Liver (tissue), 9 donors: ENCODE data around the gene FKBP6. TPM values are rescaled to one million over a fixed set of nuclear protein-coding genes. Genes with fewer than 3 reads are reported as not detected.
"Not testable (repeated sequence)": the region's sequence is repeated elsewhere in the genome, so short reads cannot be mapped to it uniquely, and the experiment has no call there.

Experiments
- DNase-seq: peaks from one replicate; pipeline ENCODE4 v3.0.0-alpha.2; 2017; ENCODE audit warnings: low spot score
- H3K27ac ChIP-seq, 2 donors: one replicate each; pipeline ENCODE4 v1.7.0; 2013; ENCODE audit warnings: inconsistent platforms in 2 of 2, low read length in 2 of 2, control low read depth in 1 of 2, low read depth in 1 of 2, mild to moderate bottlenecking in 1 of 2
- H3K27me3 ChIP-seq, 4 donors: one replicate each; pipeline versions ENCODE4 v1.6.1 to v1.7.0; 2013; ENCODE audit warnings: low read length in 3 of 4, inconsistent platforms in 1 of 4, mild to moderate bottlenecking in 1 of 4, moderate library complexity in 1 of 4; ENCODE audit not compliant: control insufficient read depth in 4 of 4, insufficient read depth in 4 of 4
- H3K36me3 ChIP-seq, 4 donors: one replicate each; pipeline versions ENCODE4 v1.6.1 to v1.7.0; 2013; ENCODE audit warnings: low read length in 3 of 4, mild to moderate bottlenecking in 3 of 4, low read depth in 1 of 4, moderate library complexity in 1 of 4; ENCODE audit not compliant: control insufficient read depth in 4 of 4, insufficient read depth in 3 of 4
- H3K4me1 ChIP-seq, 4 donors: one replicate each; pipeline versions ENCODE4 v1.6.1 to v1.7.0; 2013; ENCODE audit warnings: low read length in 3 of 4, mild to moderate bottlenecking in 3 of 4, moderate library complexity in 1 of 4; ENCODE audit not compliant: control insufficient read depth in 4 of 4, insufficient read depth in 4 of 4
- H3K4me3 ChIP-seq, 3 donors: one replicate each; pipeline versions ENCODE4 v1.6.1 to v1.7.0; 2013; ENCODE audit warnings: low read length in 3 of 3, control low read depth in 1 of 3, low read depth in 1 of 3, mild to moderate bottlenecking in 1 of 3
- H3K9ac ChIP-seq, 2 donors: one replicate each; pipeline ENCODE4 v1.7.0; 2013; ENCODE audit warnings: low read length in 2 of 2, mild to moderate bottlenecking in 2 of 2, moderate library complexity in 2 of 2, control low read depth in 1 of 2, low read depth in 1 of 2
- H3K9me3 ChIP-seq, 4 donors: one replicate each; pipeline versions ENCODE4 v1.6.1 to v1.7.0; 2013; ENCODE audit warnings: low read length in 3 of 4; ENCODE audit not compliant: control insufficient read depth in 4 of 4
- FOXA1 ChIP-seq: IDR thresholded peaks from 2 replicates; pipeline ENCODE4 v1.6.1; 2016; ENCODE audit warnings: antibody characterized with exemption
- HNF4A ChIP-seq, 2 donors: conservative IDR thresholded peaks; 2 replicates each; pipeline ENCODE4 v1.6.1; 2016; ENCODE audit warnings: antibody characterized with exemption in 2 of 2, mild to moderate bottlenecking in 2 of 2
- JUND ChIP-seq, 2 donors: IDR thresholded peaks; 2 replicates each; pipeline ENCODE4 v1.6.1; 2016; ENCODE audit warnings: antibody characterized with exemption in 2 of 2
- RAD21 ChIP-seq, 2 donors: IDR thresholded peaks; 2 replicates each; pipeline ENCODE4 v1.6.1; 2016; ENCODE audit warnings: antibody characterized with exemption in 2 of 2, mild to moderate bottlenecking in 2 of 2
- REST ChIP-seq: IDR thresholded peaks from 2 replicates; pipeline ENCODE4 v1.6.1; 2016; ENCODE audit warnings: antibody characterized with exemption, mild to moderate bottlenecking
- SP1 ChIP-seq: IDR thresholded peaks from 2 replicates; pipeline ENCODE4 v1.6.1; 2018; ENCODE audit warnings: antibody characterized with exemption, mild to moderate bottlenecking
- TAF1 ChIP-seq: conservative IDR thresholded peaks from 2 replicates; pipeline ENCODE4 v1.6.1; 2016; ENCODE audit warnings: antibody characterized with exemption, mild to moderate bottlenecking
- ZBTB33 ChIP-seq: IDR thresholded peaks from 2 replicates; pipeline ENCODE4 v1.6.1; 2016; ENCODE audit warnings: antibody characterized with exemption
- WGBS: extraction: QIAGEN DNeasy Blood & Tissue Kit; methylation state at CpG from one replicate; pipeline ENCODE4 v1.1.7; 2013; 5-methylcytosine and 5-hydroxymethylcytosine counted together
- polyA plus RNA-seq, 2 donors: library from polyadenylated mRNA; stranded (reverse) in 1 of 2; unstranded in 1 of 2; fragments of 200-250 nt in 1 of 2; fragments of >200 nt in 1 of 2; fragmentation: Nextera tagmentation in 1 of 2; extraction: Ambion mirVana in 1 of 2; gene quantifications; one replicate each; pipeline versions ENCODE4 v1.2.1 to v1.2.3, GENCODE V29; 2013 to 2015
- total RNA-seq, 2 donors: library from RNA; depleted of rRNA; stranded (reverse); fragments of >200 nt; gene quantifications; one replicate each; pipeline ENCODE4 v1.2.3, GENCODE V29; 2014
- TF ChIP-seq, protein P1 (sequence below): IDR thresholded peaks from 2 replicates; pipeline ENCODE4 v1.6.1; 2016; ENCODE audit warnings: antibody characterized with exemption
- TF ChIP-seq, protein P2 (sequence below): fragments of 150-350 bp; IDR thresholded peaks from 2 replicates; pipeline ENCODE4 v1.5.1; 2017; ENCODE audit warnings: improper control_type of control experiment, low read depth, low read length; ENCODE audit not compliant: missing input control
- donor health status: healthy.
- donor health status: healthy.
- donor health status: healthy.
- donor health status: healthy.
- donor health status: healthy.

Gene FKBP6
- total and polyA plus RNA-seq, 4 donors: not detected

DNA sequence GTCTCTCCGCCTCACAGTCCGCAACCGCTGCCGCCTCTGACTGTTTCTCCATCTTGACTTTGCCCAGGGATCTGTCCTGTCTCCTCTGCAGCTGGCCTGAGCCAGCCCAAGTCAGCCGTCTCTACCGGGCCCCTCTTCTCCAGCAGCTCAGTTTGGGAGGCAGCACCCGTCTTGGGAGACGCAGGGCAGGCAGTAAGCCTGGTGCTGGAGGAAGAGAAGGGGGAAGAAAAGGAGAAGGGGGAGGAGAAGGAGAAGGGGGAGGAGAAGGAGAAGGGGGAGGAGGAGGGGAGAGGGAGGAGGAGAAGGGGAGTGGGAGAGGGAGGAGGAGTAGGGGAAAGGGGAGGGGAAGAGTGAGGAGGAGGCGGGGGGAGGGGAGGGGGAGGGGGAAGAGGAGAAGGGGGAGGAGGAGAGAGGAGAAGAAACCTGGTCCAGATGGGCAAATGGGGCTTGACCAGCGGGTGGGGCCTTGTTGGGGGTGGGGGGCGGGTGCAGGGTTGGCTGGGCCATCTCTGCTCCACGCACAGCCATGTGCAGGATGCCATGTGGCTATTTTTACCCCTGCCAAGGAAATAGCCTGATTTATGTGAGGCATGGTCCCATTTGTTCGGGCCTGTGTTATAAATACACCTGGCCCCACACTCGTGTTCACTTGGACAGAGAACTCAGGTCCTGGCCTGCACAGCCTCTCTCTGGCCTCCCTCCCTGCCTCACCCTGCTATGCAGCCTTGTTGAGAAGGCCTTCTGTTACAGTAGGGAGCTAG is 69.7 kb downstream of the FKBP6 start:
- Histone ChIP-seq H3K4me3 (no peak overlapping the region), H3K36me3 (no peaks in the 10 kb centered on the region), H3K27ac (no peak overlapping the region), H3K27me3 (no peaks in the 10 kb centered on the region), H3K9me3 (no peaks in the 10 kb centered on the region), H3K4me1 (peaks cover 0 to 2% (median 0%) of the 10 kb centered on the region in 4 donors), H3K9ac (no peak overlapping the region)
- WGBS: 75% methylated on average over 14 of the region's 14 CpGs
- TF ChIP-seq, protein P1, sequence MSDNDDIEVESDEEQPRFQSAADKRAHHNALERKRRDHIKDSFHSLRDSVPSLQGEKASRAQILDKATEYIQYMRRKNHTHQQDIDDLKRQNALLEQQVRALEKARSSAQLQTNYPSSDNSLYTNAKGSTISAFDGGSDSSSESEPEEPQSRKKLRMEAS: no peak
- TF ChIP-seq ZBTB33: no peak
- TF ChIP-seq, protein P2, sequence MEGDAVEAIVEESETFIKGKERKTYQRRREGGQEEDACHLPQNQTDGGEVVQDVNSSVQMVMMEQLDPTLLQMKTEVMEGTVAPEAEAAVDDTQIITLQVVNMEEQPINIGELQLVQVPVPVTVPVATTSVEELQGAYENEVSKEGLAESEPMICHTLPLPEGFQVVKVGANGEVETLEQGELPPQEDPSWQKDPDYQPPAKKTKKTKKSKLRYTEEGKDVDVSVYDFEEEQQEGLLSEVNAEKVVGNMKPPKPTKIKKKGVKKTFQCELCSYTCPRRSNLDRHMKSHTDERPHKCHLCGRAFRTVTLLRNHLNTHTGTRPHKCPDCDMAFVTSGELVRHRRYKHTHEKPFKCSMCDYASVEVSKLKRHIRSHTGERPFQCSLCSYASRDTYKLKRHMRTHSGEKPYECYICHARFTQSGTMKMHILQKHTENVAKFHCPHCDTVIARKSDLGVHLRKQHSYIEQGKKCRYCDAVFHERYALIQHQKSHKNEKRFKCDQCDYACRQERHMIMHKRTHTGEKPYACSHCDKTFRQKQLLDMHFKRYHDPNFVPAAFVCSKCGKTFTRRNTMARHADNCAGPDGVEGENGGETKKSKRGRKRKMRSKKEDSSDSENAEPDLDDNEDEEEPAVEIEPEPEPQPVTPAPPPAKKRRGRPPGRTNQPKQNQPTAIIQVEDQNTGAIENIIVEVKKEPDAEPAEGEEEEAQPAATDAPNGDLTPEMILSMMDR: no peak
- TF ChIP-seq REST: no peak
- no peak for TF ChIP-seq TAF1
- no peak for TF ChIP-seq JUND (IDR thresholded peaks at IDR 0.05)
- no peak for TF ChIP-seq FOXA1
- TF ChIP-seq RAD21 (IDR thresholded peaks at IDR 0.05): no peak
- DNase-seq: no peak

- H3K4me3 ChIP-seq: peak overlapping the region in 2 of 3 donors; percentile 28 to 30
- H3K27ac ChIP-seq, H3K36me3 ChIP-seq, H3K27me3 ChIP-seq, H3K4me1 ChIP-seq, H3K9ac ChIP-seq, H3K9me3 ChIP-seq: not testable (repeated sequence)
- WGBS: 54% methylated on average over 19 of the region's 19 CpGs
- TF ChIP-seq HNF4A (conservative IDR thresholded peaks at IDR 0.05): peak; percentile 13 to 44
- TF ChIP-seq, protein P1: peak; percentile 53
- TF ChIP-seq SP1: peak; percentile 18
- peak; percentile 84 for DNase-seq
Observed at GRCh38 chr7:73399185-73400050, 71.5 kb downstream of the FKBP6 start.

DNA sequence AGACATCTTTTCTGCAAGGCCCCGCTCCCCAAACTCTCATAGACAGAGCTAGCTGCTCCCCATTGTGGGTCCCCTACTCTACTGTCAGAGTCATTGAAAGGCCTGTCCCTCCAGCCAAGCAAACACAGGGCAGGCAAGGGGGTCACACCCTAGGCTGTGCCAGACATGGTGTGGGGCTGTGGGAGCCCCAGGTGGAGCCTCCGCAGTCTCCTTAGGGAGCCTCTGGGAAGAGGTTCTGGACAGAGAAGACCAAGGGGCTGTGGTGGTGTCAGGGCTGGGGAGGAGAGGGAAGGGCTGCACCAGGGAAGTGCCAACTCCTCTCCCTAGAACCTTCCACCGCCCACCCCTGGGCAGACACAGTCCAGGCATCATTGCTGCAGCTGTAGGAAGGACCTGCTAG is 76.9 kb downstream of the FKBP6 start:
- not testable (repeated sequence) for H3K36me3 ChIP-seq, H3K9ac ChIP-seq, DNase-seq, H3K27ac ChIP-seq, H3K27me3 ChIP-seq, H3K4me3 ChIP-seq, H3K9me3 ChIP-seq, H3K4me1 ChIP-seq
- 96% methylated on average over 3 of the region's 3 CpGs for WGBS
